GM23248 (cell line): ENCODE results near the gene MTREX. TPM values are rescaled to one million over a fixed set of nuclear protein-coding genes. Genes with fewer than 3 reads are reported as not detected.

Source experiments
- DNase-seq: peaks from one replicate; pipeline ENCODE4 v3.0.0-alpha.2; 2015
- H2AFZ ChIP-seq: fragments of 200-600 bp; sonication (generic); 2 replicates; pipeline ENCODE4 v1.6.1; 2016; ENCODE audit warnings: antibody characterized with exemption
- H3F3A ChIP-seq: fragments of 200-600 bp; sonication (generic); 2 replicates; pipeline ENCODE4 v1.6.1; 2016; ENCODE audit warnings: mild to moderate bottlenecking, antibody characterized with exemption, mixed run types; ENCODE audit not compliant: insufficient read depth
- H3K27ac ChIP-seq: fragments of 200-600 bp; sonication (generic); 2 replicates; pipeline ENCODE4 v1.5.1; 2016; ENCODE audit warnings: mild to moderate bottlenecking
- H3K27me3 ChIP-seq: fragments of 200-600 bp; sonication (generic); replicated peaks from 2 replicates; pipeline ENCODE4 v1.6.1; 2016; ENCODE audit warnings: mild to moderate bottlenecking; ENCODE audit not compliant: insufficient read depth
- H3K36me3 ChIP-seq: fragments of 200-600 bp; sonication (generic); 2 replicates; pipeline ENCODE4 v1.6.1; 2016; ENCODE audit warnings: low read depth, mild to moderate bottlenecking
- H3K4me1 ChIP-seq: fragments of 200-600 bp; sonication (generic); 2 replicates; pipeline ENCODE4 v1.6.1; 2016; ENCODE audit warnings: mild to moderate bottlenecking; ENCODE audit not compliant: insufficient read depth
- H3K4me2 ChIP-seq: fragments of 200-600 bp; sonication (generic); one replicate; pipeline ENCODE4 v1.6.1; 2016; ENCODE audit warnings: mild to moderate bottlenecking; ENCODE audit not compliant: unreplicated experiment
- H3K4me3 ChIP-seq: fragments of 200-600 bp; sonication (generic); 2 replicates; pipeline ENCODE4 v1.5.1; 2016; ENCODE audit warnings: mild to moderate bottlenecking
- H3K79me2 ChIP-seq: fragments of 200-600 bp; sonication (generic); 2 replicates; pipeline ENCODE4 v1.6.1; 2016; ENCODE audit warnings: mild to moderate bottlenecking; ENCODE audit not compliant: insufficient read depth
- H3K9ac ChIP-seq: fragments of 200-600 bp; sonication (generic); 2 replicates; pipeline ENCODE4 v1.6.1; 2016; ENCODE audit warnings: mild to moderate bottlenecking
- H3K9me2 ChIP-seq: fragments of 200-600 bp; sonication (generic); 2 replicates; pipeline ENCODE4 v1.6.1; 2016; ENCODE audit warnings: mixed run types, mild to moderate bottlenecking, moderate library complexity; ENCODE audit not compliant: insufficient read depth
- H3K9me3 ChIP-seq: fragments of 200-600 bp; sonication (generic); one replicate; pipeline ENCODE4 v1.6.1; 2017; ENCODE audit warnings: low read depth
- H4K20me1 ChIP-seq: fragments of 200-600 bp; sonication (generic); 2 replicates; pipeline ENCODE4 v1.6.0; 2016; ENCODE audit not compliant: insufficient read depth
- EZH2 ChIP-seq: fragments of 200-600 bp; sonication (generic); IDR thresholded peaks from 2 replicates; pipeline ENCODE4 v1.6.1; 2018; ENCODE audit warnings: antibody characterized with exemption, mild to moderate bottlenecking; ENCODE audit not compliant: insufficient read depth, poor library complexity, severe bottlenecking
- EZH2phosphoT487 ChIP-seq: fragments of 200-600 bp; sonication (generic); IDR thresholded peaks from 2 replicates; pipeline ENCODE4 v1.6.1; 2018; ENCODE audit warnings: antibody characterized with exemption, moderate library complexity, mild to moderate bottlenecking, low read depth; ENCODE audit not compliant: insufficient read depth
- WGBS, 2 experiments: methylation state at CpG; one replicate each; pipeline ENCODE4 v1.1.6; 2015 to 2017; ENCODE audit warnings: low lambda C conversion rate in 2 of 2, low coverage in 1 of 2; ENCODE audit errors: missing lambda C conversion rate in 2 of 2; 5-methylcytosine and 5-hydroxymethylcytosine counted together
- in situ Hi-C: fragments of 300-500 bp; cut with MboI; formaldehyde crosslinking; loops from 2 replicates; pipeline ENCODE4 v1.15.0; 2020
- polyA plus RNA-seq: library from polyadenylated mRNA; unstranded; fragments of >200 nt; fragmentation: Nextera tagmentation; extraction: Ambion mirVana; gene quantifications from 2 replicates; pipeline ENCODE4 v1.2.1, GENCODE V29; 2016
- total RNA-seq: library from RNA; depleted of rRNA; stranded (reverse); fragments of >200 nt; shearing (Covaris generic); gene quantifications from 2 replicates; pipeline ENCODE4 v1.2.3, GENCODE V29; 2014

The MTREX gene
- total and polyA plus RNA-seq, 2 experiments from 2014 or later: 26.4 to 41.4 TPM

DNA sequence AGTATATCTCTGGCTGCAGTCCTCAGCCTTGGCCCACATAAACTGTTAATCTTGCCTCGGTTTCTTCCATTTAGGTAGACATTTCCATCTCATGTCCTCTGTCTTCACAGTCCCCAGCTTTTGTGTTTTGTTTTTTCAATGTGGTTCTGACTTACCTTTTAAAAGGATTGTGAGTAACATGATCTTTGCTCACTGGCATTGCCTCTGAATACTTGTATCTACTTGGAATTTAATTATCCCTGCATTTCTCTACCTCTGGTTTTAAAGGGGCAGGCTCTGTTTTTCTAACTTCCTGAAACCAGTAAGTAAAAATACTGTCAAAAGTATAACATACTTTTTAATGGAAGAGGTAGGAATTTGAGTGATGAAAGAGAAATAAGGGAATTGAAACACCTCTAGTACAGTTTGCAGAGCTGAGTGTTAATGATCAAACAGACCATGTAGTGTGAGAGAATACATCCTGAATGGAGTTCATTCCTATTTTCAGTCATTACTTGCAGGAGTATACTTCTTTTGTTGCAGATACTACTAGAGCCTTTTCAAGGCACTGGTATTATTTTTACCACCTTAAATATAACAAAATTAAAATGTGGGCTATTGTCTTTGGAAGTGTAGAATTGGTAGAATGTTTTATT lies 62.6 kb downstream of the MTREX start:
- Histone ChIP-seq H3K9me3 (no peaks in the 10 kb centered on the region), H3F3A (no peaks in the 10 kb centered on the region), H4K20me1 (no peaks in the 10 kb centered on the region), H3K27ac (no peak overlapping the region), H3K9me2 (no peaks in the 10 kb centered on the region), H3K4me2 (no peak overlapping the region), H3K9ac (no peak overlapping the region), H2AFZ (no peak overlapping the region), H3K79me2 (0 out of 2 replicates have a peak, but pooled peaks cover 7% of the 10 kb centered on the region), H3K27me3 (no peaks in the 10 kb centered on the region), H3K36me3 (peaks cover 23% of the 10 kb centered on the region; the same call in 1 of the 2 replicates), H3K4me1 (no peaks in the 10 kb centered on the region), H3K4me3 (no peak overlapping the region)
- TF ChIP-seq EZH2 (no peak), EZH2phosphoT487 (no peak)
- 91 to 100% methylated on average over 1 of the region's 1 CpG for WGBS, 2 experiments
- no peak for DNase-seq
- in situ Hi-C loops: no loop called here

- Histone ChIP-seq H3K9ac (no peak overlapping the region), H3K4me3 (no peak overlapping the region), H3K4me2 (no peak overlapping the region), H3K79me2 (0 out of 2 replicates have a peak, but pooled peaks cover 7% of the 10 kb centered on the region), H3K9me2 (no peaks in the 10 kb centered on the region), H3K36me3 (peaks cover 21% of the 10 kb centered on the region; the same call in 1 of the 2 replicates), H3K9me3 (no peaks in the 10 kb centered on the region), H4K20me1 (no peaks in the 10 kb centered on the region), H3K27ac (no peak overlapping the region), H3K4me1 (no peaks in the 10 kb centered on the region), H3K27me3 (no peaks in the 10 kb centered on the region), H2AFZ (no peak overlapping the region), H3F3A (no peaks in the 10 kb centered on the region)
- TF ChIP-seq EZH2: no peak
- TF ChIP-seq EZH2phosphoT487: no peak
- 93 to 100% methylated on average over 1 of the region's 1 CpG for WGBS, 2 experiments
- in situ Hi-C loops: no loop called here
- no peak for DNase-seq
Observed at GRCh38 chr5:55371145-55371544, 63.4 kb downstream of the MTREX start.

DNA sequence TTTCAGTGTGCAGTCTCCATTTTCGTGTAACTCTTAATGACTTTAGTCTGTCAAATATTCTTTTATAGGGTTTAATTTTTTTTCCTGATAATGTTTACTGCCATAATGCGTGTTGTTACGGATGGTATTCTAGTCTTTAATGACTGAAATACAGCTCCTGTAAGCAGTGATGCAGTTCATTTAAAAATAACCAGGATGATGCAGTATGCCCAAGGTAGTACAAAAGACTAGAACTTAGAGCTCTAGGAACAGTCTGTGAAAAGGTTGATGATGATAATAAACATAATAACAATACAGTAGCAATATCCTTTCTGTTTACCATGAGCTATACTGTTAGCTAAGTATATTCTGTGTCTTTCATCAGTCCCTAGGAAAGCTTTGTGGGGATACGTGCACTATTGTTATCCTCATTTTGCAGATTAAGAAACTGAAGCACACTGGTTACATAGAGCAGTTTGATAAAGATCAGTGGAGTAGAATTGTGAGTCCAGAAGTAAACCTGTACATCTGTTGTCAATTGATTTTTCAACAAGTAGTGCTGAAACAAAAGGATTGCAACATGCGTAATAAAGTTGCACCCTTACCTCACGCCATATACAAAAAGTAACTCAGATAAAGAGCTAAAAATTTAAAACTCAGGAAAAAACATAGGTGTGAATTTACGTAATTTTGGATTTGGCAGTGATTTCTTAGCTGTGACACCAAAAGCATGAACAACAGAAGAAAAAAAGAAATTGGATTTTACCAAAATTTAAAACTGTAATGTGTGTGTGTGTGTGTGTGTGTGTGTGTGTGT lies 64.5 kb downstream of the MTREX start:
- Histone ChIP-seq H3K4me2 (no peak overlapping the region), H3K36me3 (0 out of 2 replicates have a peak, but pooled peaks cover 13% of the 10 kb centered on the region), H3K27me3 (no peaks in the 10 kb centered on the region), H3K4me3 (no peak overlapping the region), H4K20me1 (no peaks in the 10 kb centered on the region), H3K9ac (no peak overlapping the region), H3K9me2 (no peaks in the 10 kb centered on the region), H3F3A (no peaks in the 10 kb centered on the region), H3K27ac (no peak overlapping the region), H3K4me1 (no peaks in the 10 kb centered on the region), H3K79me2 (0 out of 2 replicates have a peak, but pooled peaks cover 7% of the 10 kb centered on the region), H2AFZ (no peak overlapping the region), H3K9me3 (no peaks in the 10 kb centered on the region)
- DNase-seq: no peak
- 95 to 97% methylated on average over 7 of the region's 7 CpGs for WGBS, 2 experiments
- TF ChIP-seq EZH2 (no peak), EZH2phosphoT487 (no peak)
- in situ Hi-C loops: no loop called here

GRCh38 chr5:55377810-55378209 lies 70.0 kb downstream of the MTREX start:
- in situ Hi-C loops: no loop called here
- 91 to 100% methylated on average over 1 of the region's 1 CpG for WGBS, 2 experiments
- H2AFZ ChIP-seq: no peak overlapping the region

More at GRCh38 chr5:55377810-55378209, 70.0 kb downstream of the MTREX start:
- Histone ChIP-seq H3F3A (0 out of 2 replicates have a peak, but pooled peaks cover 5% of the 10 kb centered on the region), H3K9me3 (no peaks in the 10 kb centered on the region), H3K4me3 (no peak overlapping the region), H3K27me3 (no peaks in the 10 kb centered on the region), H3K9ac (no peak overlapping the region), H3K79me2 (peaks cover 11% of the 10 kb centered on the region), H3K9me2 (no peaks in the 10 kb centered on the region), H3K4me1 (peaks cover 9% of the 10 kb centered on the region; the same call in 1 of the 2 replicates), H3K27ac (no peak overlapping the region), H4K20me1 (no peaks in the 10 kb centered on the region), H3K36me3 (peaks cover 17% of the 10 kb centered on the region), H3K4me2 (no peak overlapping the region)
- DNase-seq: no peak
- TF ChIP-seq EZH2phosphoT487 (no peak), EZH2 (no peak)
